Right atrium auricular region (tissue), 2 donors: ENCODE measurements around the gene LARP4. TPM values are rescaled to one million over a fixed set of nuclear protein-coding genes. Genes with fewer than 3 reads are reported as not detected.
A peak's percentile ranks its signal among the peaks of the same experiment; 100 is the strongest.

Experiments
- DNase-seq: peaks from one replicate; pipeline ENCODE4 v3.0.0-alpha.2; 2019; ENCODE audit warnings: low spot score
- H3K27ac ChIP-seq, 2 donors: fragments of 200-600 bp; sonication (generic); 1 replicate in 1 of 2; 2 replicates in 1 of 2; pipeline ENCODE4 v1.5.1; 2016 to 2019
- H3K27me3 ChIP-seq, 2 donors: fragments of 200-600 bp; sonication (generic); one replicate each; pipeline versions ENCODE4 v1.5.1 to v1.6.0; 2017 to 2019
- H3K36me3 ChIP-seq: fragments of 200-600 bp; sonication (generic); one replicate; pipeline ENCODE4 v1.5.1; 2016
- H3K4me1 ChIP-seq, 2 donors: fragments of 200-600 bp; sonication (generic); one replicate each; pipeline versions ENCODE4 v1.5.1 to v1.6.0; 2017 to 2019
- H3K4me3 ChIP-seq, 2 donors: fragments of 200-600 bp; sonication (generic); 1 replicate in 1 of 2; 2 replicates in 1 of 2; pipeline ENCODE4 v1.5.1; 2017 to 2019; ENCODE audit warnings: mild to moderate bottlenecking in 1 of 2, moderate library complexity in 1 of 2
- H3K9me3 ChIP-seq, 2 donors: fragments of 200-600 bp; sonication (generic); one replicate each; pipeline ENCODE4 v1.5.1; 2019
- CTCF ChIP-seq, 2 donors: fragments of 200-600 bp; sonication (generic); IDR thresholded peaks; one replicate each; pipeline ENCODE4 v1.5.1; 2019; ENCODE audit warnings: antibody characterized with exemption in 2 of 2
- total RNA-seq, 2 donors: library from RNA; depleted of rRNA; stranded (reverse); fragments of >200 nt; gene quantifications; one replicate each; pipeline ENCODE4 v1.1.0, GENCODE V29; 2016

LARP4 gene
- 10 to 100 TPM; 42.9 to 43.0 TPM for total RNA-seq

GRCh38 chr12:50400638-50401499 is at the start of gene LARP4:
TSS of gene LARP4 (plus strand) at chr12:50400885. CDS start at chr12:50401011, 126 bp downstream.
- Histone ChIP-seq H3K4me1 (peaks cover 0 to 16% of the 10 kb centered on the region in 2 donors), H3K27ac (peak within 1 kb of the TSS; percentile 92 to 97), H3K36me3 (no peaks in the 10 kb centered on the region), H3K27me3 (no peaks in the 10 kb centered on the region), H3K4me3 (peak within 1 kb of the TSS; percentile 69 to 80), H3K9me3 (no peaks in the 10 kb centered on the region)
- DNase-seq = peak; percentile 95
- TF ChIP-seq CTCF (IDR thresholded peaks at IDR 0.05) = no peak

DNA sequence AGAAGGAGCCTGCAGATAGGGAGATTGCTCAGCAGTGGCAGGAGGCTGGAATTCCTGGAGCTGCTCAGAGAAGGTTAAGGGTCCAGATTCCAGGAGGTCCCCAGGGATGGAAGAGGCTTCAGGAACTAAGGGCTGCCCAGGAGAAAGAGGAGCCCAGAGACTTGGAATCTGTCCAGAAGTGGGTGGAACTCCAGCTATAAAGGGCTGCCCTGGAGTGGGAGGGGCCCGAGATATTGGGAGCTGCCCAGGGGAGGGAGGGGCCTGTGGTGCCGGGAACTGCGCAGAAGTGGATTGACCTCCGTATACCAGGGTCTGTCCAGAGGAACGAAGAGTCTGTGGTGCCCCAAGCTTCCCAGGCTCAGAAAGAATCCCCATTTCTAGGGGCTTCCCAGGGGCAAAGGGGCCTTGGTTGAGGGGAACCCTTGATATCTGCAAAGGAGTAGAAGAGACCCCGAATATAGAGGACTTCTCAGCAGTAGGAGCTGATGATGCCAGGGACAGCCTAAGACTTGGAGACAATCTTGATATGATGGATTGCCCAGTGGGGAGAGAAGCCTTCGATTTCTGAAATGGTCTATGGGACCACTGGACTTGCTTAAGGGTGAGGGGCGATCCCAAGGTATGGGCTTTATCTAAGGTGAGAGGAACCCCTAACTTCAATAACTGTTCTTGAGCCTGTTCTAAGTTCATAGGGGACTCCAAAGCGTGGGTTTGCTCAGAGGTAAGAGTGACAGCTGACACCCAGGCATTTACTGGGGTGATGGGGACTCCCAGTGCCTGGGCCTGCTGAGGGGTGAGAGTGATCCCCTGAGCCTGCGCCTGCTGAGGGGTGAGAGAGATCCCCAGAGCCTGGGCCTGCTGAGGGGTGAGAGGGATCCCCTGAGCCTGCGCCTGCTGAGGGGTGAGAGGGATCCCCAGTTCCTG is 49.3 kb upstream of the LARP4 start:
- TF ChIP-seq CTCF (IDR thresholded peaks at IDR 0.05) = no peak
- H3K36me3 ChIP-seq = no peaks in the 10 kb centered on the region
- H3K27me3 ChIP-seq = no peaks in the 10 kb centered on the region
- H3K4me3 ChIP-seq = no peak overlapping the region
- H3K4me1 ChIP-seq = peaks cover 0 to 6% of the 10 kb centered on the region in 2 donors
- no peaks in the 10 kb centered on the region for H3K9me3 ChIP-seq
- H3K27ac ChIP-seq = no peak overlapping the region
- no peak for DNase-seq

DNA sequence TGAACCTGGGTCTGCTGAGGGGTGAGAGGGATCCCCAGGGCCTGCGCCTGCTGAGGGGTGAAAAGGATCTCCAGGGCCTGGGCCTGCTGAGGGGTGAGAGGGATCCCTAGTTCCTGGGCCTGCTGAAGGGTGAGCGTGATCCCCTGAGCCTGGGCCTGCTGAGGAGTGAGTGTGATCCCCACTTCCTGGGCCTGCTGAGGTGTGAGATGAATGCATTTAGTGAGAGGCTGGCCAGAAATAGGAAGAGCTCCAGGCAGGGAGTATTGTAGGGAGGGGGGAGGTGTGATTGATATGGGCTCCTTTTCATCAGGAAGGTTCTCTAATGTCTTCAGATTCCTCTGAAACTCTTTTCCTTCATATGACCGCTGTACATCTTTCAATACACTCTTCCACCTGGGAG is 47.3 kb upstream of the LARP4 start:
- no peak for TF ChIP-seq CTCF (IDR thresholded peaks at IDR 0.05)
- no peaks in the 10 kb centered on the region for H3K36me3 ChIP-seq
- no peaks in the 10 kb centered on the region for H3K27me3 ChIP-seq
- no peak overlapping the region for H3K4me3 ChIP-seq
- no peak overlapping the region for H3K27ac ChIP-seq
- no peaks in the 10 kb centered on the region for H3K9me3 ChIP-seq
- peaks cover 0 to 6% of the 10 kb centered on the region in 2 donors for H3K4me1 ChIP-seq
- DNase-seq = no peak

- Histone ChIP-seq H3K4me3 (no peak overlapping the region), H3K4me1 (peaks cover 0 to 6% of the 10 kb centered on the region in 2 donors), H3K27ac (no peak overlapping the region), H3K9me3 (no peaks in the 10 kb centered on the region), H3K36me3 (no peaks in the 10 kb centered on the region), H3K27me3 (no peaks in the 10 kb centered on the region)
- TF ChIP-seq CTCF (IDR thresholded peaks at IDR 0.05) = no peak
- DNase-seq = no peak
Observed at GRCh38 chr12:50353869-50354593, 46.7 kb upstream of the LARP4 start.

DNA sequence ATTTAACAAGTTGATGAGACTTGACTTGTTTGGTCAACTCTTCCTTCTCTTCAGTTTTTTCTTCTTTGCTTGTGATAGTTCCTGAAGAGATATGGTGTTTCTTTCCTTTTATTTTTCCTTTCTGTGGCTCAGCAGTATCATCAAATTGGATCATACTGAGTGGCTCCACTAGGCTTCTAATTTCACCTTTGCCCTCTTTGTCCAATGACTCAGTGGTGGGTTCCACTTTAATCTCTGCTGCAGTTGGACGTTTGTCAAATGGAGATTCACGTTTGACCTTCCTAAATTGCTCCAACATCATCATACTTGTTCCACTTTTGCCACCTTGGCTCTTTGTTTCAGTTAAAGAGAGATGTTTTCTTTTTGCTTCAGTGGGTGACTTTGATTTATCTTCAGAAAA is 45.8 kb upstream of the LARP4 start:
- TF ChIP-seq CTCF (IDR thresholded peaks at IDR 0.05) = no peak
- peaks cover 0 to 6% of the 10 kb centered on the region in 2 donors for H3K4me1 ChIP-seq
- H3K4me3 ChIP-seq = no peak overlapping the region
- H3K36me3 ChIP-seq = no peaks in the 10 kb centered on the region
- DNase-seq = no peak
- H3K9me3 ChIP-seq = no peaks in the 10 kb centered on the region
- no peak overlapping the region for H3K27ac ChIP-seq
- H3K27me3 ChIP-seq = no peaks in the 10 kb centered on the region
